ENCODE measurements around the gene BMPR1B.
A peak's percentile ranks its signal among the peaks of the same experiment; 100 is the strongest.

The BMPR1B gene

GRCh38 chr4:94763005-94763404 is 5.2 kb downstream of the BMPR1B start:
- no peak for DNase-seq
- no peaks in the 10 kb centered on the region for H3K36me3 ChIP-seq (ENCODE audit: control insufficient read depth in 4 of 4, insufficient read depth in 4 of 4, low read length in 3 of 4)
- H3K9me3 ChIP-seq (ENCODE audit: control extremely low read depth in 1 of 5, control insufficient read depth in 4 of 5, insufficient read depth in 2 of 5, low read depth in 1 of 5, low read length in 4 of 5): no peaks in the 10 kb centered on the region
- ChIA-PET POLR2A (no interaction called here), CTCF (no interaction called here)
- no peak overlapping the region for H3K27ac ChIP-seq (ENCODE audit: insufficient read depth in 1 of 2, low read depth in 1 of 2, low read length in 2 of 2, poor library complexity in 1 of 2, severe bottlenecking in 2 of 2)
- peaks cover 6 to 29% (median 13%) of the 10 kb centered on the region in 5 experiments for H3K27me3 ChIP-seq (replicated peaks in 2 of 5; ENCODE audit: control insufficient read depth in 4 of 5, insufficient read depth in 5 of 5, low read length in 4 of 5)
- H3K4me3 ChIP-seq (ENCODE audit: control insufficient read depth in 1 of 7, extremely low read depth in 1 of 7, insufficient read depth in 4 of 7, low read depth in 2 of 7, low read length in 6 of 7): no peak overlapping the region
- peaks cover 0 to 9% (median 6%) of the 10 kb centered on the region in 4 experiments for H3K4me1 ChIP-seq (ENCODE audit: control extremely low read depth in 1 of 4, control insufficient read depth in 4 of 4, insufficient read depth in 4 of 4, low read length in 3 of 4)
- 100% methylated on average over 1 of the region's 4 CpGs for WGBS (ENCODE audit: insufficient coverage)

- ChIA-PET POLR2A (no interaction called here), CTCF (no interaction called here)
- peaks cover 6 to 24% (median 13%) of the 10 kb centered on the region in 5 experiments for H3K27me3 ChIP-seq (replicated peaks in 2 of 5; ENCODE audit: control insufficient read depth in 4 of 5, insufficient read depth in 5 of 5, low read length in 4 of 5)
- H3K36me3 ChIP-seq (ENCODE audit: control insufficient read depth in 4 of 4, insufficient read depth in 4 of 4, low read length in 3 of 4): no peaks in the 10 kb centered on the region
- WGBS (ENCODE audit: insufficient coverage): no CpG with 5 or more reads among the region's 3 CpGs
- DNase-seq: no peak
- no peak overlapping the region for H3K4me3 ChIP-seq (ENCODE audit: control insufficient read depth in 1 of 7, extremely low read depth in 1 of 7, insufficient read depth in 4 of 7, low read depth in 2 of 7, low read length in 6 of 7)
- H3K4me1 ChIP-seq (ENCODE audit: control extremely low read depth in 1 of 4, control insufficient read depth in 4 of 4, insufficient read depth in 4 of 4, low read length in 3 of 4): peaks cover 0 to 4% (median 2%) of the 10 kb centered on the region in 4 experiments
- no peaks in the 10 kb centered on the region for H3K9me3 ChIP-seq (ENCODE audit: control extremely low read depth in 1 of 5, control insufficient read depth in 4 of 5, insufficient read depth in 2 of 5, low read depth in 1 of 5, low read length in 4 of 5)
- no peak overlapping the region for H3K27ac ChIP-seq (ENCODE audit: insufficient read depth in 1 of 2, low read depth in 1 of 2, low read length in 2 of 2, poor library complexity in 1 of 2, severe bottlenecking in 2 of 2)
Observed at GRCh38 chr4:94763500-94763899, 5.7 kb downstream of the BMPR1B start.

GRCh38 chr4:94764069-94764468 is 6.3 kb downstream of the BMPR1B start:
- Histone ChIP-seq H3K27me3 (replicated peaks in 2 of 5; ENCODE audit: control insufficient read depth in 4 of 5, insufficient read depth in 5 of 5, low read length in 4 of 5) (peaks cover 3 to 18% (median 9%) of the 10 kb centered on the region in 5 experiments), H3K4me1 (ENCODE audit: control extremely low read depth in 1 of 4, control insufficient read depth in 4 of 4, insufficient read depth in 4 of 4, low read length in 3 of 4) (no peaks in the 10 kb centered on the region), H3K9me3 (ENCODE audit: control extremely low read depth in 1 of 5, control insufficient read depth in 4 of 5, insufficient read depth in 2 of 5, low read depth in 1 of 5, low read length in 4 of 5) (no peaks in the 10 kb centered on the region), H3K4me3 (ENCODE audit: control insufficient read depth in 1 of 7, extremely low read depth in 1 of 7, insufficient read depth in 4 of 7, low read depth in 2 of 7, low read length in 6 of 7) (no peak overlapping the region), H3K27ac (ENCODE audit: insufficient read depth in 1 of 2, low read depth in 1 of 2, low read length in 2 of 2, poor library complexity in 1 of 2, severe bottlenecking in 2 of 2) (no peak overlapping the region), H3K36me3 (ENCODE audit: control insufficient read depth in 4 of 4, insufficient read depth in 4 of 4, low read length in 3 of 4) (no peaks in the 10 kb centered on the region)
- no peak for DNase-seq
- ChIA-PET CTCF (no interaction called here), POLR2A (no interaction called here)
- 88% methylated on average over 1 of the region's 2 CpGs for WGBS (ENCODE audit: insufficient coverage)

DNA sequence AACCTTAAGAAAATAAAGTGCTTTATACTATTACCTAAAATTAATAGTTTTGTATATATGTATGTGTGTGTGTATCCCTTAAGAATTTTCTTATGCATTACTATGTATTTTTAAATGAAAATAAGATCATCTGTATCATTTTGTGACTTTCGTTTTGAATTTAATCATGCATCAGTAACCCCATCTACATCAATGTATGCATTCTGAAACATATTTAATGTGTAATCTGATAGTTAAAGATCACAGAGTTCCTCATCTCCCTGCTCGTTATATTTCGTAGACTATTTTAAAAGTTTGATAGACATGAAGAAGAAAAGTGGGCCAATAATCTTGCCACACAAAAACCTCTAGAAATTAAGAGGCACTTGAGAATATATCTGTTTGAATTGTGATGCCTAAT is 7.4 kb downstream of the BMPR1B start:
- no peak overlapping the region for H3K4me3 ChIP-seq (ENCODE audit: control insufficient read depth in 1 of 7, extremely low read depth in 1 of 7, insufficient read depth in 4 of 7, low read depth in 2 of 7, low read length in 6 of 7)
- DNase-seq: no peak
- no peaks in the 10 kb centered on the region for H3K4me1 ChIP-seq (ENCODE audit: control extremely low read depth in 1 of 4, control insufficient read depth in 4 of 4, insufficient read depth in 4 of 4, low read length in 3 of 4)
- ChIA-PET POLR2A (no interaction called here), CTCF (no interaction called here)
- no peaks in the 10 kb centered on the region for H3K36me3 ChIP-seq (ENCODE audit: control insufficient read depth in 4 of 4, insufficient read depth in 4 of 4, low read length in 3 of 4)
- H3K27ac ChIP-seq (ENCODE audit: insufficient read depth in 1 of 2, low read depth in 1 of 2, low read length in 2 of 2, poor library complexity in 1 of 2, severe bottlenecking in 2 of 2): no peak overlapping the region
- no peaks in the 10 kb centered on the region for H3K9me3 ChIP-seq (ENCODE audit: control extremely low read depth in 1 of 5, control insufficient read depth in 4 of 5, insufficient read depth in 2 of 5, low read depth in 1 of 5, low read length in 4 of 5)
- peaks cover 0 to 8% (median 5%) of the 10 kb centered on the region in 5 experiments for H3K27me3 ChIP-seq (replicated peaks in 2 of 5; ENCODE audit: control insufficient read depth in 4 of 5, insufficient read depth in 5 of 5, low read length in 4 of 5)
- no CpG with 5 or more reads among the region's 3 CpGs for WGBS (ENCODE audit: insufficient coverage)

DNA sequence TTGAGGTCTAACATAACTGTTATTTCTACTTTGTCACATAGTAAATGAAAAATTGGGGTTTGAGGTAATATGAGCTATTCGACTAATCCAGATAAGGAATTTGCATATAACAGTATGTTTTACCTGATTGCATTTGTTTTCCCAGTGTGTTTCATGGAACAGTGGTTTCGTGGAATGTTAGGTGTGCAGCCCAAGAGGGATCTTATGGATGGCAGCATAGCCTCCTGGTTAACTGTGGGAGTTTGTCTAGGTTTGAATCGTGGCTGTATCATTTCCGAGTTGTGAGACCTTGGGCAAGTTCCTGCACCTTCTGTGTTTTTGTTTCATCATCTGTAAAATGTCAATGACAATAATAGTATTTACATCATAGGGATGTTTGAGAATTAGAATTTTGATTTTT is 7.9 kb downstream of the BMPR1B start:
- Histone ChIP-seq H3K27me3 (replicated peaks in 2 of 5; ENCODE audit: control insufficient read depth in 4 of 5, insufficient read depth in 5 of 5, low read length in 4 of 5) (peaks cover 0 to 4% (median 1%) of the 10 kb centered on the region in 5 experiments), H3K4me1 (ENCODE audit: control extremely low read depth in 1 of 4, control insufficient read depth in 4 of 4, insufficient read depth in 4 of 4, low read length in 3 of 4) (no peaks in the 10 kb centered on the region), H3K4me3 (ENCODE audit: control insufficient read depth in 1 of 7, extremely low read depth in 1 of 7, insufficient read depth in 4 of 7, low read depth in 2 of 7, low read length in 6 of 7) (no peak overlapping the region), H3K9me3 (ENCODE audit: control extremely low read depth in 1 of 5, control insufficient read depth in 4 of 5, insufficient read depth in 2 of 5, low read depth in 1 of 5, low read length in 4 of 5) (no peaks in the 10 kb centered on the region), H3K36me3 (ENCODE audit: control insufficient read depth in 4 of 4, insufficient read depth in 4 of 4, low read length in 3 of 4) (no peaks in the 10 kb centered on the region), H3K27ac (ENCODE audit: insufficient read depth in 1 of 2, low read depth in 1 of 2, low read length in 2 of 2, poor library complexity in 1 of 2, severe bottlenecking in 2 of 2) (no peak overlapping the region)
- WGBS (ENCODE audit: insufficient coverage): 100% methylated on average over 1 of the region's 4 CpGs
- no peak for DNase-seq
- ChIA-PET CTCF (no interaction called here), POLR2A (no interaction called here)

DNA sequence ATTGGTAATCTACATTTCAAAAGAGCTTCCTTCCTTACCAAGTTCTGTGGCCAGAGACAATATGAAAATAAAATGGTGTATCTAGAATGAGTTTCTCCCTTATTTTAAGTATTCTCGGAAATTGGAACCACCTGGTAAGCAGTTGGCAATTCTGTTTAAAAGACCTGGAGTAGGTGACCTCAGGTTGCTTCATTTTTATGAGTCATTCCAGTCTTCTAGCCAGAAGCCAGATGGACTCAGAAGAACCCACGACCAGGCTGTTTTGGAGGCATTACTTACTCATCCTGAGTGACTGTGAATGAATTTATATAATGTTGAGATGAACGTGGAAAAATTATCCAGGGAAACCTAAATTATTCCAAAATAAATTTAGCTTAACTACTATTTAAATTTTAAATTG is 9.1 kb downstream of the BMPR1B start:
- CTCF ChIA-PET: no interaction called here
- Histone ChIP-seq H3K4me3 (ENCODE audit: control insufficient read depth in 1 of 7, extremely low read depth in 1 of 7, insufficient read depth in 4 of 7, low read depth in 2 of 7, low read length in 6 of 7) (no peak overlapping the region), H3K4me1 (ENCODE audit: control extremely low read depth in 1 of 4, control insufficient read depth in 4 of 4, insufficient read depth in 4 of 4, low read length in 3 of 4) (no peaks in the 10 kb centered on the region), H3K9me3 (ENCODE audit: control extremely low read depth in 1 of 5, control insufficient read depth in 4 of 5, insufficient read depth in 2 of 5, low read depth in 1 of 5, low read length in 4 of 5) (no peaks in the 10 kb centered on the region), H3K27ac (ENCODE audit: insufficient read depth in 1 of 2, low read depth in 1 of 2, low read length in 2 of 2, poor library complexity in 1 of 2, severe bottlenecking in 2 of 2) (no peak overlapping the region), H3K36me3 (ENCODE audit: control insufficient read depth in 4 of 4, insufficient read depth in 4 of 4, low read length in 3 of 4) (no peaks in the 10 kb centered on the region), H3K27me3 (replicated peaks in 2 of 5; ENCODE audit: control insufficient read depth in 4 of 5, insufficient read depth in 5 of 5, low read length in 4 of 5) (peaks cover 0 to 1% (median 0%) of the 10 kb centered on the region in 5 experiments)
- peak in 1 of 3 donors; percentile 21 for DNase-seq
- POLR2A ChIA-PET: no interaction called here
- no CpG with 5 or more reads among the region's 3 CpGs for WGBS (ENCODE audit: insufficient coverage)

- H3K27me3 ChIP-seq (replicated peaks in 2 of 5; ENCODE audit: control insufficient read depth in 4 of 5, insufficient read depth in 5 of 5, low read length in 4 of 5): peaks cover 0 to 1% (median 0%) of the 10 kb centered on the region in 5 experiments
- no peaks in the 10 kb centered on the region for H3K4me1 ChIP-seq (ENCODE audit: control extremely low read depth in 1 of 4, control insufficient read depth in 4 of 4, insufficient read depth in 4 of 4, low read length in 3 of 4)
- ChIA-PET CTCF (no interaction called here), POLR2A (no interaction called here)
- no peak overlapping the region for H3K4me3 ChIP-seq (ENCODE audit: control insufficient read depth in 1 of 7, extremely low read depth in 1 of 7, insufficient read depth in 4 of 7, low read depth in 2 of 7, low read length in 6 of 7)
- H3K27ac ChIP-seq (ENCODE audit: insufficient read depth in 1 of 2, low read depth in 1 of 2, low read length in 2 of 2, poor library complexity in 1 of 2, severe bottlenecking in 2 of 2): no peak overlapping the region
- DNase-seq: no peak
- no peaks in the 10 kb centered on the region for H3K9me3 ChIP-seq (ENCODE audit: control extremely low read depth in 1 of 5, control insufficient read depth in 4 of 5, insufficient read depth in 2 of 5, low read depth in 1 of 5, low read length in 4 of 5)
- no CpG with 5 or more reads among the region's 1 CpG for WGBS (ENCODE audit: insufficient coverage)
- no peaks in the 10 kb centered on the region for H3K36me3 ChIP-seq (ENCODE audit: control insufficient read depth in 4 of 4, insufficient read depth in 4 of 4, low read length in 3 of 4)
Observed at GRCh38 chr4:94767446-94767845, 9.7 kb downstream of the BMPR1B start.
